ENCODE results near the gene RASSF1.
"Not testable (repeated sequence)": the region's sequence is repeated elsewhere in the genome, so short reads cannot be mapped to it uniquely, and the experiment has no call there.

Gene RASSF1

GRCh38 chr3:50322386-50323091 lies 18.1 kb downstream of the RASSF1 start, which contains the start of gene HYAL2:
Gene HYAL2 (minus strand): TSS chr3:50322745. CDS start chr3:50320489, 2,256 bp downstream.
- DNase-seq = no peak

DNA sequence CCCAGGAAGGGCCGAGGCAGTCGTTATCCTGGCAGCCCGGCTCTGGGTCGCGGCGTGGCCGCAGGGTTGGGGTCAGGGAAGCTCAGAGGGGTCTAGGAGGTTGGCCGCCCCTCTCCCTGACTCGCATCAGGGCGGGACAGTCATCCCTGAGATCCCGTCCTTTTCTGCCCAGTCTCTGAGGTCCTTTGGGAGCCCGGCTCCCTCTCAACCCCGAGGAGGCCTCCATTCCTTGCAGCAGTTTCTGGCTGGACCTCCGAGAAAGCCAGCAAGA lies 18.6 kb downstream of the RASSF1 start:
- no peak for DNase-seq

DNA sequence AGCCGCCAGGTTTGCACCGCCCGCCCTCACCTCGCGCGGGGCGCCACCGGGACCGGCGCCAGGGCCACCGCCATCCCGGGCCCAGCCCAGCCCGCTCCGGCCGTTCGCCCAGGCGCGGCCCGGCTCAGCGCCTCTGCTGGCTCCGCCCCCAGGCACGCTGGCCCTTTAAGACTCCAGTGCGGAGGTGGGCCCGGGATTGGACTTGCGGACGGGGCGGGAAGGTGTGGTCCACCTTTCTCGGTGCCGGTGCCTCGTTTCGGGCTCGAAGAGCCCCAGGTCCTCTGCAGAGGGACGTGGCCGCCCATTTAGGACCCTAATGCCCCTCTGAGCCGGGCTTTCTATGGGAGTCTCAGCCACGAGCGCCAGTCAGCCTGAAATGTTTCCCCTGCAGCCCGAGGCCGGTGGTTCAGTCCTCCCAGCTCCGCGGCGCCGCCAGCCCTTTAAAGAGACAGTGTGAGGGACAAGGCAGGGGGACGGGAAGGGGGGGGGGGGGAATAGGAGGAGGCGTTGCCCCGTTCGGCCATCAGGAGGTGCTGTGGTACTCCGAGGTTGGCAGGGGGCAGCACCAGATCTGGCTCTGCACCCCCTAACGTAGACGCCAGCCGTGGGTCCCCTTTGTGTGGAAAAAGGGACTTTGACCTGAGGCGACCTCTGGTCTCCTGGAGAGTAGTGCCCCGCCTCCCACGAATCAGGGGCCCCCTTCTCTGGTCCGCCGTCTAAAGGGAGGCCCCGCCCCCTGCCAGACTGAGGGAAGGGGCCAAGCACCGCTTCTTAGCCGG lies 19.1 kb downstream of the RASSF1 start:
- peak; percentile 90 for DNase-seq

DNA sequence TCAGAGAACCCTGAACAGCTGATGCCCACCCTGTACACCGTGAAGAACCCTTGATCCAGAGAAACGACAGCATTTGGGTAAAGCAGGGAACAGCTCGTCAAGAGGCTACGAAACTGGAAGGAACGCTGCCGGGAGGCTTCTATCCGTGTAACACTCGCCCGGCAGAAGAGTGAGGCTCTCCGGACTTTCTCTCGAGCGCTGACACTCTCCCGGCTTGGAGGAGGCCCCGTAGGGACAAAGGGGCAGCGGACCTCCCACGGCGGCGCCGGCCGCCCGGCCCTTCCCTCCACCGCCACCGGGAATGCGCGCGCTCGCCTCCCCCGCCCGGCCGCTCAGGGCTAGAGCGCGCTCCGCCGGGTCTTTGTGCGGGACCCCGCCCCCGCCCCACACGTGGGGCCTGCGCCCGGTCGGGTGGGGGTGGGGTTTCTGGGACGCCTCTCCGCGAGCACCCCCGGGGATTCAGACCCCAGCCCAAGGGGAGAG lies 19.7 kb downstream of the RASSF1 start:
- DNase-seq = no peak

DNA sequence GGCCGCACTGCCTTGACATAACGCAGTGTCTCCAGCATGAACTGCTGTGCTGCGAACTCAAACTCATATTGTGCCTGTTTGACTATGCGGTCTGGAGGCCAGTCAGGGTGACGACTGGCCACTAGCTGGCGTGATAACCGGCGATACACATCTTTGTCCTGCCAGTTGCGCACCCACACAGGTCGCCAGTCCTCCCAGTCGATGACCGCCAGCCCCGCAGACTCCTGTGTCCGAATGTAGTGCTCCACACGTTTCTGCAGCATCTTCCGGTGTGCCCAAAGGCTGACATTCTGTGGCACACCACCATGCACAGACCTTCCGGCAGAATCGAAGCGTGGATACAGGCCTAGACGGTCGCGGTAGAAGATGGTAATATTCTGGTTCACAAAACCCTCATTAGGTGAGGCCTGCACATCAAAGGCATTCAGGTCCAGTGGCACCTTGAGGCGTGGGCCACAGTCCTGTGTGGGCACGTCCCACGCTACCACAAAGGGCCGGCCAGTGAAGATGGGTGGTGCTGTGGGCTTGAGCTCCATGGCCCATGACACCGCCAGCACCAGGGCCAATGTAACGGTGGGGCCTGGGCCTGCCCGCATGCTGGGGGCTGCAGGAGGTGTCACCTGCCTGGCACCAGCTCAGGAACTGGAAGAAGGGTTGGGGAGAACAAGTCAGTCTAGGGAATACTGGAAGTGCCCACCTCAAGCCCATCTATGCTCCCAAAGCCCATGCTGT lies 20.6 kb downstream of the RASSF1 start:
- no peak for DNase-seq

- DNase-seq = no peak
Observed at GRCh38 chr3:50319181-50319893, 21.3 kb downstream of the RASSF1 start.

DNA sequence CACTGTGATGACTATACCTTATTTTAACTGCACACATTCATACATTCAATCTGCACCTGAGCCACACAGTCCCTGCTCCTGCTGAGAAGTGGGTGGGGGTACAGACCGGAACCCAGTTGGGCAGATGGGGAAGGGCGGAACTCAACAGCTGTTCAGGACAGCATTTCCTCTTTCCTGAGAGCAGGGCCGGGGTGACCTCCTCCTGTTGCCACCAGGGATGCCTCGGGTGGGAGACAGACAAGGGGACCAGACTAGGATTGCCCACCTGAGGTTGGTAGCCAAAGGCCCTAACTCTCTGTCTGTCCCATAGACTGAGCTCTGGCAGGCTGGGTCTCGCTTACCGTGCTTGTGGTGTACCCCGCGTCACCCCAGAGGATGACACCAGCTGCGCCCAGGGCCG lies 22.0 kb downstream of the RASSF1 start:
- DNase-seq = no peak

DNA sequence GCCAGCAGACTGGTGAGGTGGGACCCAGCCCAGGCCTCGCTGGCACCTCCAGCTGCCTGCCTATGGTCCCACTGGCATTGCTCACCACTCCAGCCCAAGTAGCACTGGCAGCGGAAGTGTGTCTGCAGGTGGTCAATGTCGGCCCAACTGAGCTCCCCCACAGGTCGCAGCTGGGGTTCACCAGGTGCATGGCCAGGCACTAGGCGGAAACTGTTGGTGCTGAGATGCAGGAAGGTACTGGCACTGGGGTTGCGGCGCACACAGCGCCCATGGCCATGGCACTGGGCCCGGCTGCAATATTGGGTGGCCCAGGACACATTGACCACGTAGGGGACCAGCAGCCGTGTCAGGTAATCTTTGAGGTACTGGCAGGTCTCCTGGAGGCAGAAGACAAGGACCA lies 22.5 kb downstream of the RASSF1 start:
- no peak for DNase-seq

DNA sequence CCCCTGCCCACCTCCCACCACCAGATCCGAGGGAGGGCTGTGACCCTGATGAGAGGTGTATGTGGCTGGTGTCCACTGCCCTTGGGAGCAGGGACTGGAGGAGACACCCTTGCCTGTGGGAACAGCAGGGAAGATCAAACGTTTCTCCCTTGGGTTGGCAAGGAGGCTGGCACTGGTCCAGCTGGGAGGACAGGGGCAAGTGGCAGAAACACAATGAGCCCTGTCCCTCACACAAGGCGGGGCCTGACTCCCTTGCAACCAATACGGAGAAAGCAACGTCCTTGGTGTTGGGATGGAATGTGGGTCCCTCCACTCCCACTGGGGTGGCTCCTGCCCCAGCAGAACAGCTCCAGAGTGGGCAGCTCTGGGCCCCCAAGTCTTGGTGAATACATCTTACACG lies 23.3 kb downstream of the RASSF1 start:
- no peak for DNase-seq

- peak; percentile 80 for DNase-seq
Observed at GRCh38 chr3:50316657-50317242, 23.9 kb downstream of the RASSF1 start.

- DNase-seq = no peak
Observed at GRCh38 chr3:50314816-50315215, 25.8 kb downstream of the RASSF1 start.

DNA sequence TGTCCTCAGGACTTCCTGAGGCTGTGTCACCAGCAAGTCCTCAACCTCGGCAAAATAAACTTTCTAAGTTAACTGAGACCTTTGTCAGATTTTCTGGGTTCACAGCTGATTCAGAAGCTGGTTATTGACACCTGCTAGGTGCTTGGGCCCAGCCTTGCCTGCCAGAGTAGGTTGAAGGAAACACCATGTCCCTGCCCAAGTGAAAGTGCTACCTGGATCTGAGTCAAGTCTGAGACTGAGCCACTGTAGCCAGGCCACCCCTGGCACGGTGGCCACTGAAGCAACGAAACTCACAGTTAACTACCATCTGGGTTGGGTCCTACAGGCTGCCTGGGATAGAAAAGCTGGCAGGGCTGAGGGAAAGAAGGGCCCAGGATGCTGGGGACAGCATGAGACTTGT lies 26.3 kb downstream of the RASSF1 start:
- no peak for DNase-seq

DNA sequence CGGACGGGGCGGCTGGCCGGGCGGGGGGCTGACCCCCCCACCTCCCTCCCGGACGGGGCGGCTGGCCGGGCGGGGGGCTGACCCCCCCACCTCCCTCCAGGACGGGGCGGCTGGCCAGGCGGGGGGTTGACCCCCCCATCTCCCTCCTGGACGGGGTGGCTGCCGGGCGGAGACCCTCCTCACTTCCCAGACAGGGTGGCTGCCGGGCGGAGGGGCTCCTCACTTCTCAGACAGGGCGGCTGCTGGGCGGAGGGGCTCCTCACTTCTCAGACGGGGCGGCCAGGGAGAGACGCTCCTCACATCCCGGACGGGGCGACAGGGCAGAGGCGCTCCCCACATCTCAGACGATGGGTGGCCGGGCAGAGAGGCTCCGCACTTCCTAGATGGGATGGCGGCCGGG lies 28.6 kb downstream of the RASSF1 start:
- DNase-seq = not testable (repeated sequence)

- no peak for DNase-seq
Observed at GRCh38 chr3:50304601-50305000, 36.0 kb downstream of the RASSF1 start.

DNA sequence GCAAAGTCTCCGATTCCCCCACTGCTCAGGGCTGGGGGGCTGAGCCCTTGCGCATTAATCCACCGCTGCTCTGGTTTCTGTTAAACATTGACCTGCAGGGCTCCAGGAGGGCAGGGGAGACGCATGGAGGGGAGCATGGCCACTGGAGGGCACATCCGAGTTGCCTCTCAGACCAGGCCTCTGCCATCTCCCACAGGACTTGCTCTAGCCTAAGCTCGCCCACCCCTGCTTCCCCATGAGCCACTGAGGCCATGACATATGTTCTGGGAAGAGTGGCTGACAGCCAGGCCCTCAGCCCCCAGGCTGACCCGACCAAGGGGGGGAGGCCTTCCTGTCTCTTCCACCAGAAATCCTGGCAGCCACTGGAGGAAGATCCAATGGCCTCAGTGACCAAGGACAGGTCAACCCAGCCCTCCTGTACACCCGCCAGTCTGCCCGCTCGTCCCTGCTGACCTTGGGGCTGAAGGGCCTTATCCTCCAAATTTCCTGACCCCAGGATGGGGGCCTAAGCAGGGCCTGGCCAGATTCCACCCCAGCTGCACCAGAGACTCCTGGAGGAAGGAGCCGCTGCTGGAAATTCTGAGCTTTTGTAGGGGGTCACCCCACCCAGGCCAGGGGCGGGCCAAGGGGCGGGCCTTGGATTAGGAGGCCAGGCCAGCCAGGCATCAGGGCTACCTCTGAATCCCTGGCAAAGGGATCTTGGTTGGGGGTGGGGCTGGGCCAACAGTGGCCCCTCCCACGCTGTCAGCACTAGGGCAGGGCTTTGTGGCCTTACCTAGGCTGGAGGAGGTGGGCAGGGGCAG lies 37.4 kb downstream of the RASSF1 start, which contains the start of gene HYAL1:
Gene HYAL1, minus strand, starts transcription at position 562 of the 803 bp plus-strand sequence. CDS start 618 bp downstream, outside the sequence.
- no peak for DNase-seq

DNA sequence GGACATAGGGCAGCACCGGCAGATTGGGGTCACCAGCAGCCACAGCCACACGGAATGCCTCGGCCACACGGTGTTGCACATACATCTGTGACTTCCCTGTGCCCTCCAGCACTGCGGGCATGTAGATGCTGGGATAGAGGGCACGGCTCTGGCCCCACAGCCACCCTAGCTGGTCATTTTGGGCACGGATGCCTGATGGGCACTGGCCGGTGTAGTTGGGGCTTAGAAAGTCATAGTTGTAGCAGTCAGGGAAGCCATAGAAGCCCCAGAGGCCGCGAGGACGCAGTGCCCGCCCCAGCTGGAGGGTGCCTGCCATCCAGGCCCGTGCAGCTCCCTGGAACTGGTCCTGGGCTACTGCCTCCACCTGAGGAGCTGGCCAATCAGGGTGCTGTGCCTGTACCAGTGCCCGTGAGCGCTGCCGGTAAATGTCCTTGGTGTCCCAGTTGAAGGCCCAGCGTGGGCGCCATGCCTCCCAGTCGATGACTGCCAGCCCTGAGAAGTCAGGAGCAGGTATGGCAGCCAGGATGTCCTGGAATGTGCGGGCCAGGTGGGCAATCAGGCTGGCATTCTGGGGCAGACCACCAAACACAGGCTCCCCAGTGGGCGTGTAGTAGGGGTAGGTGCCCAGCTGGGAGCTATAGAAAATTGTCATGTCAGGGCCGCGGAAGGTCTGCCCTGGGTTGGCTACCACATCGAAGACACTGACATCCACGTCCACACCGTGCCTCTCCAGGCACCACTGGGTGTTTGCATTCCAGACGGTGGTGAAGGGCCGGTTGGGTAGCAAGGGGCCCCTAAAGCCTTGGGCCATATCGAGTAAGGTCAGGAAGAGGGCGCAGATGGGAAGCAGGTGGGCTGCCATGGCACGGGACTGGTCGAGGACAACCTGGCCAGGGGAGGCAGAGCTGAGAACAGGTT lies 38.3 kb downstream of the RASSF1 start:
- DNase-seq = no peak

DNA sequence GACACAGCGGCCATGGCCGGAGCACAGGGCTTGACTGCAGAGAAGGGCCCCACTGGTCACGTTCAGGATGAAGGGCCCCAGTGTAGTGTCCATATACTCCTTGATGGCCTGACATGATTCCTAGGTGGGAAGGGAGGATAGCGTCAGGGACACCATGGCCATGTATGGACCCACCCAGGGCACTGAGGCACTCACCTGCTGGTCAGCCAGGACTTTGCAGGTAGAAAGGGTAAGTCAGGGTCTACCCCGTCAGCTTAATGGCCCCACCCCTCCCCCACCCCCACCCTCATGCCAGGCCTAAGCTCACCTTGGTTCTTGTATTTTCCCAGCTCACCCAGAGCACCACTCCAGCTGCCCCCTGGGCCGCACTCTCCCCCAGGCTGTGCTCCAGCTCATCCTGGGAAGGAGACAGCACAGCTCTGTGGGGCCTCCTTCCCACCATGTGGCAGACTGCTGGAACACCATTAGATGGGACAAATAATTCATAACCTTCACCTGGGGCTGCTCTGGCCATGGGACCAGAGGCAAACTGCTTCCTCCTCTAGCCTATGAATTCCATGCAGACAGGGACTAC lies 39.9 kb downstream of the RASSF1 start:
- no peak for DNase-seq

DNA sequence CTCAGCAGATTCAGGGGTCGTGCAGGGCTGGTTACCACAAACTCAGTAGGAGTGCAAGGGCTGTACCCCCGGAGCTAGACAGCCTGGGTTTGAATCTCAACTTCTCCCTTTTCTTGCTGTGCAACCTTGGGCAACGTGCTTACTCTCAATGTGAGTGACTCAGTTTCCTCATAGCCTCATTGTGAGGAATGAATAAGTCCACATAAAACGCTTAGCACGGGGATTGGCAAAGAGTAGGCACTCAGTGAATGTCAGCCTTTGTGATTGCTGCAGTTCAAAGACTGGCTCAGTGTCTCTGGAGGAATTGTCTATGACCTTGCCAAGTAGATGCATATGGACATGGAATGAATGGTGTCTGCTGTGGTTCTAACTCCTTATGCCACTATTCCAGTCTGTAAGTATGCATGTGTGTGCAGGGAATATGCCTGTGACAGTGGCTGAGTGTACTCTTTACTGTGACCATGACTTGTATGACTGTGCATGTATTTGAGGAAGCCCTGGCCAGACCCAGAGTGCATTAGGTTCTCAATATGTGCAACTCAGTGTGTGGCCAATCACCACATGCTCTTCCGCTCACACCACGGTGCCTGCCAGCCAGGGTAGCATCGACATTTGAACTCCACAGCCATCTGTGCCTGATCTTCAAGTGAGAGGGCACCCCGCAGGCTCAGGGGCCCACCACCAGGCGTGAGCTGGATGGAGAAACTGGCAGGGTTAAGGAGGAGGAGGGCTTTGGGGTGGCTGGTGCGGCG lies 40.5 kb downstream of the RASSF1 start:
- DNase-seq = no peak

- no peak for DNase-seq
Observed at GRCh38 chr3:50299638-50299928, 41.1 kb downstream of the RASSF1 start.

Data from activated CD8-positive, alpha-beta memory T cell treated with anti-CD3 and anti-CD28 coated beads, Interleukin-2, amount 50 U/mL, for 48 hours (primary cell).